Thoracic aorta (tissue), 2 donors: ENCODE data around the gene CHST11. TPM values are rescaled to one million over a fixed set of nuclear protein-coding genes. Genes with fewer than 3 reads are reported as not detected.

ENCODE experiments used
- ATAC-seq: fragments of 150-250 bp; one replicate; pipeline ENCODE4 v1.8.0; 2017; ENCODE audit warnings: low read depth; ENCODE audit not compliant: insufficient number of reproducible peaks, low FRiP score
- DNase-seq: peaks from one replicate; pipeline ENCODE4 v3.0.0-alpha.2; 2020; ENCODE audit warnings: low spot score
- H3K27ac ChIP-seq, 2 donors: fragments of 200-600 bp; sonication (generic); 1 replicate in 1 of 2; 2 replicates in 1 of 2; pipeline ENCODE4 v1.5.1; 2016; ENCODE audit warnings: mild to moderate bottlenecking in 2 of 2, moderate library complexity in 2 of 2
- H3K27me3 ChIP-seq: fragments of 200-600 bp; sonication (generic); replicated peaks from 2 replicates; pipeline ENCODE4 v1.6.0; 2016; ENCODE audit warnings: mild to moderate bottlenecking; ENCODE audit not compliant: insufficient read depth
- H3K36me3 ChIP-seq: fragments of 200-600 bp; sonication (generic); one replicate; pipeline ENCODE4 v1.5.1; 2016
- H3K4me1 ChIP-seq, 2 donors: fragments of 200-600 bp; sonication (generic); 1 replicate in 1 of 2; 2 replicates in 1 of 2; pipeline versions ENCODE4 v1.5.1 to v1.6.0; 2016; ENCODE audit warnings: low read depth in 2 of 2, mild to moderate bottlenecking in 1 of 2; ENCODE audit not compliant: control insufficient read depth in 1 of 2
- H3K4me3 ChIP-seq: fragments of 200-600 bp; sonication (generic); 2 replicates; pipeline ENCODE4 v1.5.1; 2016; ENCODE audit warnings: mild to moderate bottlenecking
- H3K9me3 ChIP-seq: fragments of 200-600 bp; sonication (generic); 2 replicates; pipeline ENCODE4 v1.5.1; 2016
- total RNA-seq, 2 donors: library from RNA; depleted of rRNA; stranded (reverse); fragments of >200 nt; gene quantifications; one replicate each; pipeline versions ENCODE4 v1.1.0 to v1.2.3, GENCODE V29; 2016
- TF ChIP-seq, protein P1 (sequence below): fragments of 200-600 bp; sonication (generic); IDR thresholded peaks from one replicate; pipeline ENCODE4 v1.5.1; 2019; ENCODE audit warnings: antibody characterized with exemption

Gene CHST11
- total RNA-seq, 2 donors from 2014 or later, result 41.9 to 79.3 TPM

DNA sequence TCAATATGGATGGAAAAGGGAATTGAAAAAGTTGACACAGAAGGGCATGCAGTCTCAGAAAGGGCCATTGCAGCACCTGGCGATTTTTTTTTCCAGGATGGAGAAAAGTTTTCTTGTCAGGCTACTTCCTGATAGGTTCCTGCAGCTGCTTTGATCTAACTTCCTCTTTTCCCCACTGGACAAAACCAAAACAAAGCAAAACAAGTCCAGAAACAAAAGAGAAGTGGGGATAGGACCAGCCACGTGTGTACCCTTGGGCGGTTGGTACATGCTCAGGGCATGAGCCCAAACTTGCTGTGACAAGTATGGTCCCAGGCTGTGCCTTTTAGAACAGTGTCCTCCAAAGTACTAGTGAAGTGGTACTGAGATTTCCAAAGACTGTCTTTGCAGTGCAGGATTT, 89.8 kb downstream of the CHST11 start:
- H3K9me3 ChIP-seq, result no peaks in the 10 kb centered on the region
- H3K27ac ChIP-seq, result no peak overlapping the region
- no peak overlapping the region for H3K4me3 ChIP-seq
- TF ChIP-seq, protein P1, sequence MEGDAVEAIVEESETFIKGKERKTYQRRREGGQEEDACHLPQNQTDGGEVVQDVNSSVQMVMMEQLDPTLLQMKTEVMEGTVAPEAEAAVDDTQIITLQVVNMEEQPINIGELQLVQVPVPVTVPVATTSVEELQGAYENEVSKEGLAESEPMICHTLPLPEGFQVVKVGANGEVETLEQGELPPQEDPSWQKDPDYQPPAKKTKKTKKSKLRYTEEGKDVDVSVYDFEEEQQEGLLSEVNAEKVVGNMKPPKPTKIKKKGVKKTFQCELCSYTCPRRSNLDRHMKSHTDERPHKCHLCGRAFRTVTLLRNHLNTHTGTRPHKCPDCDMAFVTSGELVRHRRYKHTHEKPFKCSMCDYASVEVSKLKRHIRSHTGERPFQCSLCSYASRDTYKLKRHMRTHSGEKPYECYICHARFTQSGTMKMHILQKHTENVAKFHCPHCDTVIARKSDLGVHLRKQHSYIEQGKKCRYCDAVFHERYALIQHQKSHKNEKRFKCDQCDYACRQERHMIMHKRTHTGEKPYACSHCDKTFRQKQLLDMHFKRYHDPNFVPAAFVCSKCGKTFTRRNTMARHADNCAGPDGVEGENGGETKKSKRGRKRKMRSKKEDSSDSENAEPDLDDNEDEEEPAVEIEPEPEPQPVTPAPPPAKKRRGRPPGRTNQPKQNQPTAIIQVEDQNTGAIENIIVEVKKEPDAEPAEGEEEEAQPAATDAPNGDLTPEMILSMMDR, result no peak
- ATAC-seq, result no peak
- DNase-seq, result no peak
- no peaks in the 10 kb centered on the region for H3K36me3 ChIP-seq
- peaks cover 0 to 23% of the 10 kb centered on the region in 2 donors for H3K4me1 ChIP-seq
- no peaks in the 10 kb centered on the region for H3K27me3 ChIP-seq

DNA sequence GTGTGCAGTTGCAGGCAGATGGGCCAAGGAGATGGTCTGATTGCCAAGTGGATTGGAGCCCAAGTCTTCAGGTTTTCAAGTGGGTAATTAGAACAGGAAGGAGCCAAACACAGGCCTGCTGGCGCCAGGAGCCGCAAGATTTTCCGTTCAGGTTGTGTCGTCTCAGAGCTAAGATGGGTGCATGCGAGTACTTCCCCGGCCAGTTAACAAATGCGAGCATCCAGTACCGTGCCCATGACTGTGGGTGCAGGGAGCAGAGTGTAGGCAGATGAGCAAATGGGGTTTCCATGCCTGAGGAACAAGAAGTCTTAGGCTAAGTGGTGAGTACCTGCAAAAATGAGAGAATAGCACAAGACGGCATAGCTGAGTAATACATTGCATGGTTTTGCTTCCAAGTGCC, 90.5 kb downstream of the CHST11 start:
- H3K27me3 ChIP-seq, result no peaks in the 10 kb centered on the region
- TF ChIP-seq, protein P1, result no peak
- no peaks in the 10 kb centered on the region for H3K9me3 ChIP-seq
- H3K4me3 ChIP-seq, result no peak overlapping the region
- no peak overlapping the region for H3K27ac ChIP-seq
- ATAC-seq (no peak), DNase-seq (no peak)
- peaks cover 0 to 20% of the 10 kb centered on the region in 2 donors for H3K4me1 ChIP-seq
- H3K36me3 ChIP-seq, result no peaks in the 10 kb centered on the region

DNA sequence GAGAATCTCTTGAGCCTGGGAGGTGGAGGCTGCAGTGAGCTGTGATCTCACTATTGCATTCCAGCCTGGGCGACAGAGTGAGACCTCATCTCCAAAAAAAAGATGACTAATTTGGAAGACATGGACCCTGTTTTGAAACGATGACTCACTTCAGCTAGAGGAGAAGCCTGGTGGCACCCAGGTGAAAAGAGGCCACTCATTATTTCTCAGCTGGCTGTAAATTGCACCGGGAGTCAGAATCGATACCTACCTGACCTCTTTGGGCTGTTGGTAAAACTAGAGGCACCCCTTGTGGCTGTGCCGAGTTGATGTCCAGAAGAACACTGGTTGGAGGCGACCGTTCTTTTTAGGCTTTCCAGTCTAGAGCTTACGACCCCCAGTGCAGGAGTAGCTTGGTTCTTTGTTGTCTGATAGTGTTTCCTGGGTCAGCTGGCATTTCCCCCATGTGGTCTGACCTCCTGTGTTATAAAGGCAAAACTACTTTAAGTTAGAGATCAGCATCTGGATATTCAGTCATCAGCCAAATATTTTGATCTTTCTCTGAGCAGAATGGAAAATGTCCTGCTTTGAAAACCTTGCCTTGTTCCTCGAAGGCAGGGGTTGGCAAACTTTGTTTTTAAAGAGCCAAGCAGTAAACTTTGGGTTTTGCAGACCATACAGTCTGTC, 93.2 kb downstream of the CHST11 start:
- Histone ChIP-seq H3K4me1 (peaks cover 0 to 20% of the 10 kb centered on the region in 2 donors), H3K9me3 (no peaks in the 10 kb centered on the region)
- ATAC-seq, result no peak

DNA sequence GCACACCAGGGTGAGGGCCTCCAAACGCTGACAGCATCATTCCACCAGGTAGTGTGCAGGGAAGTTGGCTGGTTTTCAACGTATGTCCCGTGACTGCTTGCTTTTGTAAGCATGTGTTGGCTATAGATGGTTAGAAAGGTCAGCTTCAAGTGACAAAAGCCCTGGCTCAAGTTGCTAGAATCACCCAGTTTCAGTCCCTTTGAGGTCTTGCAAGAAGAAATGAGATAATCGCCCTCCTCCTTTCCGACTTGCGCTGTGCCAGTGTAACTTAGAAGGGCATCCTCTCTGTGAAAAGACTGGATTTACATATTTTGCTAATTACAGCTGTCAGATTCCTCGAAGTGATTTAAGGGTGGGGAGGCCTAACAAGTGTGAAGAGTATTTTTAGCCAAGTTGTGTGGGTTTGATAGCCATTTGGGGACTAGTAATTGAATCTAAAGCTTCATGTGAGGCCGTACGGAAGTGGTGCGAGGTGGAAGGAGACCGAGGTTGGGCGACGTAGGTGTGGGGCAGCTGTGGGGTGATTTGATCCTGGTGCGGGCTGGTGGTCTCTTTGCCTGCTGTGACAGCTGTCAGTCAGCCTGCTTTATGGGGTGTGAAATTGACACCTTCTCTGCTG, 94.7 kb downstream of the CHST11 start:
- no peak for DNase-seq
- H3K4me3 ChIP-seq, result no peak overlapping the region
- ATAC-seq, result no peak
- no peaks in the 10 kb centered on the region for H3K36me3 ChIP-seq
- TF ChIP-seq, protein P1, result no peak
- no peaks in the 10 kb centered on the region for H3K9me3 ChIP-seq
- H3K27me3 ChIP-seq, result no peaks in the 10 kb centered on the region
- no peak overlapping the region for H3K27ac ChIP-seq
- peaks cover 0 to 19% of the 10 kb centered on the region in 2 donors for H3K4me1 ChIP-seq

More for the DNA sequence above, 93.2 kb downstream of the CHST11 start:
- H3K27ac ChIP-seq, result no peak overlapping the region
- H3K4me3 ChIP-seq, result no peak overlapping the region
- TF ChIP-seq, protein P1, result no peak
- DNase-seq, result no peak
- H3K36me3 ChIP-seq, result no peaks in the 10 kb centered on the region
- H3K27me3 ChIP-seq, result no peaks in the 10 kb centered on the region

DNA sequence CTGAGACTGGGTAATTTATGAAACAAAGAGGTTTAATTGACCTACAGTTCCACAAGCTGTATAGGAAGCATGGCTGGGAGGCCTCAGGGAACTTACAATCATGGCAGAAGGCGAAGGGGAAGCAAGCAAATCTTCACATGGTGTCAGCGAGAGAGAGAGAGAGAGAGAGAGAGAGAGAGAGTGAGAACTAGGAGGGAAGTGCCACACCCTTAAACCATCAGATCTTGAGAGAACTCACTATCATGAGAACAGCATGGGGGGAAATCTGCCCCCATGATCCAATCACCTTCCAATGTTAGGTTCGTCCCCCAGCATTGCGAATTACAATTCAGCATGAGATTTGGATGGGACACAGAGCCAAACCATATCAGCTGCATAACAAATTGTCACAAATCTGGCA, 96.7 kb downstream of the CHST11 start:
- ATAC-seq, result no peak
- Histone ChIP-seq H3K9me3 (no peaks in the 10 kb centered on the region), H3K4me1 (peaks cover 0 to 10% of the 10 kb centered on the region in 2 donors), H3K4me3 (no peak overlapping the region), H3K27me3 (no peaks in the 10 kb centered on the region), H3K36me3 (no peaks in the 10 kb centered on the region), H3K27ac (no peak overlapping the region)
- DNase-seq, result no peak
- TF ChIP-seq, protein P1, result no peak
